SJCRH30 (cell line): ENCODE results near the gene SRPK3. TPM values are rescaled to one million over a fixed set of nuclear protein-coding genes. Genes with fewer than 3 reads are reported as not detected.
"Not testable (repeated sequence)": the region's sequence is repeated elsewhere in the genome, so short reads cannot be mapped to it uniquely, and the experiment has no call there.

Experiments
- DNase-seq, 2 experiments: peaks; one replicate each; pipeline ENCODE4 v3.0.0-alpha.2; 2015 to 2020
- H3K27ac ChIP-seq: fragments of 250-450 bp; sonication (Bioruptor Pico); 2 replicates; pipeline ENCODE4 v1.5.1; 2020; ENCODE audit warnings: mild to moderate bottlenecking, moderate library complexity
- H3K27me3 ChIP-seq: fragments of 250-450 bp; sonication (Bioruptor Pico); 2 replicates; pipeline ENCODE4 v1.5.1; 2020; ENCODE audit warnings: mild to moderate bottlenecking, moderate library complexity
- H3K36me3 ChIP-seq: fragments of 250-450 bp; sonication (Bioruptor Pico); 2 replicates; pipeline ENCODE4 v1.5.1; 2020; ENCODE audit warnings: mild to moderate bottlenecking, moderate library complexity
- H3K4me1 ChIP-seq: fragments of 250-450 bp; sonication (Bioruptor Pico); 2 replicates; pipeline ENCODE4 v1.5.1; 2020; ENCODE audit warnings: mild to moderate bottlenecking, moderate library complexity
- H3K4me3 ChIP-seq: fragments of 250-450 bp; sonication (Bioruptor Pico); 2 replicates; pipeline ENCODE4 v1.5.1; 2020; ENCODE audit warnings: mild to moderate bottlenecking, moderate library complexity
- H3K9me3 ChIP-seq: fragments of 250-450 bp; sonication (Bioruptor Pico); replicated peaks from 2 replicates; pipeline ENCODE4 v1.5.1; 2020; ENCODE audit warnings: mild to moderate bottlenecking, moderate library complexity
- total RNA-seq: library from RNA; depleted of rRNA; stranded (reverse); fragments of >200 nt; shearing (Covaris generic); gene quantifications from 2 replicates; pipeline ENCODE4 v1.2.3, GENCODE V29; 2014

The SRPK3 gene
- total RNA-seq, 1 experiment from 2014 or later = 33.6 TPM

DNA sequence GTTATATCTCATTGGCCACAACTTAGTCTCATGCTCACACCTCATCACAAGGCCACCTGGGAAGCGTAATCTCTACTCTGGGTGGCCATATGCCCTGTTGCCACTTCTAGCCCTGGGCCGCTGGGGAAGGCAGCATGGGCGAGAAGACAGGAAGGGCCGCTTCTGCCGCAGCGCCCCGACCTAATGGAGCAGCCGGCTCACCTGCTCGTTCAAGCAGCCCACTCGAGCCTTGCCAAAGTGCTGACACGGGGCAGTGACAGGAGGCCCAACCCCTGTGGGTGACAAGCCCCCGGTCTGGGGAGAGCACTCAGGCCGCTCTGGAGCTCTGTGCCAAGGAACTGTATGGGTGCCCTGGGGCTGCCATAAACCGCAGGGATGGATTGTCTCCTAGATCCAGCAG, 38.7 kb upstream of the SRPK3 start:
- not testable (repeated sequence) for H3K9me3 ChIP-seq, DNase-seq, H3K27me3 ChIP-seq, H3K4me3 ChIP-seq, H3K4me1 ChIP-seq, H3K27ac ChIP-seq, H3K36me3 ChIP-seq

DNA sequence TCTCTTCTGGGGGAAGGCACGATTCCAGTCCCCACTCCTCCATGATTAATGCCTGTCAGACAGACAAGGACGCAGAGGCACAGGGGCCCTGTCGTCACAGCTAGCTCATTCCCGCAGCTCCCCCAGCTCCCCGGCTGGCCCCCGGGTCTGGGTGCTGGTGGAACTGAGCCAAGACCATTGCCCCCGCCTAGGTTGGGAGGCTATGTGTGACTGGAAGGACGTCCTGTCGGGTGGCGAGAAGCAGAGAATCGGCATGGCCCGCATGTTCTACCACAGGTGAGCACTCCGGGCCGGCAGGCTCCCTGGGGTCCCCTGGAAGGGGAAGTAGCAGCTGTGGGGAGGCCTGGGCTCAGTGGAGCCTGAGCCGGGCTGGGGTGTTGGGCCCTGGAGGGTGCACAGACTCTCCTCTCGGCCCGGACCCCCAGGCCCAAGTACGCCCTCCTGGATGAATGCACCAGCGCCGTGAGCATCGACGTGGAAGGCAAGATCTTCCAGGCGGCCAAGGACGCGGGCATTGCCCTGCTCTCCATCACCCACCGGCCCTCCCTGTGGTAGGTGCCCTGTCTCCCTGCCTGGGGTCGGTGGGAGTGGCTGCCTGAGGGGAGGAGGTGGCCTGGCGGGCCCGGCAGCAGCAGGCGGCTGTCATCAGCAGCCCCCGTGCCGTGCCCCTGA, 37.9 kb upstream of the SRPK3 start:
- H3K27ac ChIP-seq, H3K9me3 ChIP-seq, H3K4me1 ChIP-seq, H3K27me3 ChIP-seq, H3K36me3 ChIP-seq, DNase-seq, H3K4me3 ChIP-seq: not testable (repeated sequence)

DNA sequence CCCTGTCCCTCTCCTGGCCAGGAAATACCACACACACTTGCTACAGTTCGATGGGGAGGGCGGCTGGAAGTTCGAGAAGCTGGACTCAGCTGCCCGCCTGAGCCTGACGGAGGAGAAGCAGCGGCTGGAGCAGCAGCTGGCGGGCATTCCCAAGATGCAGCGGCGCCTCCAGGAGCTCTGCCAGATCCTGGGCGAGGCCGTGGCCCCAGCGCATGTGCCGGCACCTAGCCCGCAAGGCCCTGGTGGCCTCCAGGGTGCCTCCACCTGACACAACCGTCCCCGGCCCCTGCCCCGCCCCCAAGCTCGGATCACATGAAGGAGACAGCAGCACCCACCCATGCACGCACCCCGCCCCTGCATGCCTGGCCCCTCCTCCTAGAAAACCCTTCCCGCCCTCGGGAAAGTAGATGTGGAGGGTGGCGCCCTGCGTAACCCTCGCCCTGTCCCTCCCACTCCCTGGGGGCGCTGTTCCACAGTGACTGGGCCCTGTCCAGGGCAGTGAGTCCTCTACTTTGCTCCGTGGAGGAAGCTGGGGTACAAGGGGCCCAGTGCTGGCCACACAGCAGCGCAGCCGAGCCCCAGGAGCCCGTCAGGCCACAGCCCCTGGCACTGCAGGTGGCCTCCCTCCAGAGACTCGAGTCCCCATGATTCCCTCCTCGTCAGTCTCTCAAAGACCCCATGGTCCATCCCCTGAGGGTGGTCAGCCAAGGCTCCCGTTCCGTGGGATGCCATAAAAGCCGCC, 37.2 kb upstream of the SRPK3 start:
- H3K36me3 ChIP-seq, H3K4me1 ChIP-seq, H3K27ac ChIP-seq, H3K27me3 ChIP-seq, H3K9me3 ChIP-seq: not testable (repeated sequence)
- H3K4me3 ChIP-seq = peak overlapping the region; percentile 44
- peak; percentile 84 to 90 for DNase-seq

DNA sequence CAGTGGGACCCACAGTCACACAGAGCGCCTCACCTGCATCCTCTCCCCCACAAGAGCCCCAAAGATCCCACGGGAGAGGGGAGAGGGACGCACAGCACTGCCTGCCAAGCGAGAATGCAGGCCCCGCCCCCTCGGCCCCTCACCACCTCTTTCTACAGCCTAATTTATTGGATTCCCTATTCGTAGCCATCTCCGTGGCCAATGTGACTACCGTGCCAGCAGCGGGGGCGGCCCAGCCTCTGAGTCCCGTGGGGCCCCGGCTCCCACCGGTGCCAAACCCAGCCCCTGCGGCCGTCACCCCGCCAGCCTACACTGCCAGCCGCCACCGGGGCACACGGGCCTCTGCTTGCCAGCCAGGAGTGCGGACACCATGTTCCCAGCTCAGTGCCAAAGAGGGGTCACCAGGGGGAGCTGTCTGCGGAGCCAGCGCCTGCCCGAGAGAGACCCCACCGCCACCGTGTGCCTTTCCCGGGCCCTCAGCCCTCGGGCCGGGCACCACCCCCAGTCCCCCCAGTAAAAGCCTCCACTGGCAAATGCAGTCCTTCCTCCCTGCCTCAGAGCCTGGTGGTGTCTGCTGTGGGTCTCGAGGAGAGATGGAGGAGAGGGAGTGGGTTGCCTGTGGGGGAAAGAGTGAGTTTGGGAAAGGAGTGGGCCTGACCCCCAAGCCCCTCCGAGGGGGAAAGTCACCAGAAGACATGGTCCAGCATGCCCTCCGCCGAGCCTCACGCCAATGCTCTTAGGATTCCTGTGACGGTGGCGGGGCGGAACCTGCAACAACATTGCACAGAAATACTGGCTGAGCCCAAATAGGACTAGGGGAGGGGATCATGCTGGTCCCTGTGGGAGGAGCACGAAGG, 36.4 kb upstream of the SRPK3 start:
- H3K4me1 ChIP-seq = no peaks in the 10 kb centered on the region
- H3K4me3 ChIP-seq = peak overlapping the region; percentile 44
- H3K27ac ChIP-seq = no peak overlapping the region
- no peaks in the 10 kb centered on the region for H3K36me3 ChIP-seq
- DNase-seq = peak; percentile 45 to 59
- H3K27me3 ChIP-seq = no peaks in the 10 kb centered on the region
- H3K9me3 ChIP-seq = no peaks in the 10 kb centered on the region

DNA sequence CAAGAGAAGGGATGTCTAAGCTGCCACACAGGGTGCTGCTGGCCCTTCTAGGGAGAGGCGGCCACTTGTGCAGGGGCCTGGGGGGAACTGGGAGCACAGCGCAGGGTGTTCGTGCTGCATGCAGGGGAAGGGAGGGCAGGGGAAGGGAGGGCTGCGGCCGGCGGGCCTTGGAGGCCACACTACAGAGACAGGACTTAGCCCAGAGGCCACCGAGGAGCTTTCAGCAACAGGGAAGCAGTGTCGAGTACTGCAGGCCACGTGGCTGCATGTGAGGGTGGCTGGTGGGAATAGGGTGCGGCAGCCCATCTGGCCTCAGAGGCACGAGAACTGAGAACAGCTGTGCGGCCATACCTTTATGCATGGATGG, 35.8 kb upstream of the SRPK3 start:
- not testable (repeated sequence) for H3K4me3 ChIP-seq, H3K27ac ChIP-seq, H3K9me3 ChIP-seq, H3K4me1 ChIP-seq, H3K36me3 ChIP-seq, DNase-seq, H3K27me3 ChIP-seq

DNA sequence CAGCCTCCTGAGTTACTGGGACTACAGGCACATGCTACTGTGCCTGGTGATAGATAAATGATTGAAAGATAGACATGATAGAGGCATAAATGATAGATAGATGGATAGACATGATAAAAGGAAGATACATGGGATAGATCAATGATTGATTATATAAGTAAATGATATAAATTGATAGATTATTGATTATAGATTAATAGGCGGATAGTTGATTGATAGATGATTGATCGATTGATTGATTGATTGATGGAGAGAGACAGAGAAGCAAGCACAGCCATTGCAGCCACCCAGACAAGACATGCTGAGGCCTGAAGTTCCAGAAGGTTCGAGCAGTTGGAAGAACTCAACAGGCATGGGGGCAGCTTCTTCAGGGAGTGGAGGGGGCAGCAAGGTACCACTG, 34.5 kb upstream of the SRPK3 start:
- Histone ChIP-seq H3K4me3 (no peak overlapping the region), H3K9me3 (no peaks in the 10 kb centered on the region), H3K27ac (no peak overlapping the region), H3K36me3 (no peaks in the 10 kb centered on the region), H3K4me1 (no peaks in the 10 kb centered on the region), H3K27me3 (no peaks in the 10 kb centered on the region)
- no peak for DNase-seq

DNA sequence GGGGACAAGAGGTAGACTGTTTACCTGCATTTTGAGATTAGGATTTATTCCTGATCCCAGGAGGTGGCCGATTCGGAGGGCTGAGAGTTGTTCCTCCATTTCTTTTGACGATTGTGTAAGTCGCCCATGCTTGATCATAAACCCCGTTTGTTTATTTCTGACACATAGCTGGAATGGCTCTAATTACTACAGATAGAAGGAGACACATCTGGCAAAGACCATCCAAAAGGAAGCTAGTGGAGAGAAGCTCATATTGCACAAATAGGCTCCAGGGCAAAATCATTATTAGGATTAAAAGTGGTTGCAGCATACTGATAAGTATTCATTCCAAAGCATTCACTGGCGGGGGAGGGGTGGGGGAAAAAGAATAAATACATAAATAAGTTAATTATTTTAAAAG, 33.9 kb upstream of the SRPK3 start:
- DNase-seq, H3K4me3 ChIP-seq, H3K9me3 ChIP-seq, H3K27me3 ChIP-seq, H3K4me1 ChIP-seq, H3K27ac ChIP-seq, H3K36me3 ChIP-seq: not testable (repeated sequence)

DNA sequence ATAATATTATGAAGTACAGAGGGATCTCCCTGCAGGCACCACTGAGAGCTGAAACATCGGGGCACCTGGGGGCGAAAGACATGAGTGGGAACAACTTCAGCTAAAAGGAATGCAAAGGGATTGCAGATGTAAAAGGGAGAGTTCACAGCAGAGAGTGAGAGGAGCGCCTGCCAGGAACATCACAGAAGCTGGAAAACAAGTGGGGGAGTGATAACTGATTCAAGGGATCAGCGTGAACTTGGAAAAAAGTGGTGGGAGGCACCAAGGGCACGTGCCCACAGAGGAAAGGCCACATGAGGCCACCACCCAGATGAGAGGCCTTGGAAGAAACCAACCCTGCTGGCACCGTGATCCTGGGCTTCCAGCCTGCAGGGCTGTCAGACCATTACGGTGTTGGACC, 31.8 kb upstream of the SRPK3 start:
- not testable (repeated sequence) for H3K9me3 ChIP-seq, H3K27ac ChIP-seq, H3K36me3 ChIP-seq, H3K4me3 ChIP-seq, H3K27me3 ChIP-seq, DNase-seq, H3K4me1 ChIP-seq

DNA sequence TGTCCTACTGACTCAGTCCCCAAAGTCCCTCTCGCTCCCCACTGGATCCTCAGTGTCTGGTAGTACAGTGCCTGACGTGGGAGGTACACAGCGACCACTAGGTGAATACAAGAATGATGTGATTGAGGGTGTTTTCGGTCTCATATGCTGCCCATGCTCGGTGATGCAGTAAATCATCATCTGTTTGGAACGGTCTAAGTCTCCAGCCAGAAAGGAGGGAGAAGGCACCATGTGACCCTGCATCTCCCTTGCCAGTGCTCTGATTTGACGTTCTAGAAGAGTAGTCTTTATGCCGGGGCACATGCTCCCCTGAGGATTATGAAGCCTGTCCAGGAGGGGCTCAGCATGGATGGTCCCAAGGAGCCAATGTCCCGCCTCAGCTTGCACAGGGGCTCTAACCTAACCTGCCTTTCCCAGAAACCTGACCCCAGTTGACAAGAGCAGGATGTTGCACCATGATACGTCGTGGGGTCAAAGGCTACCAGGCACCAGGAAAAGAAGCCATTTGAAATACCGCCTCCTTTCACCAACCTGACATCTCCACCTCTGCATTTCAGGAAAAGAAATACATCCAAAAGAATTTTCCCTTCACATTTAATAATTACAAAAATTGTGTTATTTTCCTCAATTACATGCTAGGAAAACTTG, 30.6 kb upstream of the SRPK3 start:
- Histone ChIP-seq H3K27ac (no peak overlapping the region), H3K4me3 (no peak overlapping the region), H3K27me3 (no peaks in the 10 kb centered on the region), H3K9me3 (no peaks in the 10 kb centered on the region), H3K4me1 (no peaks in the 10 kb centered on the region), H3K36me3 (no peaks in the 10 kb centered on the region)
- no peak for DNase-seq

DNA sequence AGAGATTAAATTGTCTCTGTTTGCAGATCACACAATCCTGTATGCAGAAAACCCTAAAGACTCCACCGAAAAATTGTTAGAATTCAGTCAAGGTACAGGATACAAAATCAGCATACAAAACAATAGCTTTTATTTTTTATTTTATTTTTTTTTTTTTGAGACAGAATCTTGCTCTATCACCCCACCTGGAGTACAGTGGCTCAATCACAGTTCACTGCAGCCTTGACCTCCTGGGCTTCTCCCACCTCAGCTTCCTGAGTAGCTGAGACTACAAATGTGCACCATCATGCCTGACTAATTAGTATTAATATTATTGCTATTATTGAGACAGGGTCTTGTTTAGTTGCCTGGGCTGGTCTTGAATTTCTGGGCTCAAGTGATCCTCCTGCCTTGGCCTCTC, 25.7 kb upstream of the SRPK3 start:
- Histone ChIP-seq H3K27ac (no peak overlapping the region), H3K27me3 (no peaks in the 10 kb centered on the region), H3K4me1 (no peaks in the 10 kb centered on the region), H3K4me3 (no peak overlapping the region), H3K9me3 (no peaks in the 10 kb centered on the region), H3K36me3 (no peaks in the 10 kb centered on the region)
- DNase-seq = no peak

DNA sequence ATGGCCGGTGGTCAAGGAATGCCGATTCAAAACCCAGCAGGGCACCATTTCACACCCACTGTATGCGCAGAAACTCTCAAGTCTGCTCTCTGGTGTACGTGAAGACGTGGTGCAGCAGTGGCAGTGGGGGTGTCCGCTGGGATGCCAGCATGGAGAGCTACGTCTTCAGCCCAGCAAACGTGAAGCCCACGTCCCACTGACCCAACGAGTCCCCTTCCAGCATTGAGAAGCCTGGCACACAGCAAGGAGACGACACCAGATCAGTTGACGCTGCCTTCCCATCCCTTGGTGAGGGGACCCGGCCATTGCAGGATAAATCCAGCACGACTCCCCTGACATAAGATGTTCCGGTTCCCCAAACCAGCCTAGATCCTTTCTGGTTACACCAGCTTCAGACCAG, 19.0 kb upstream of the SRPK3 start:
- no peak for DNase-seq

DNA sequence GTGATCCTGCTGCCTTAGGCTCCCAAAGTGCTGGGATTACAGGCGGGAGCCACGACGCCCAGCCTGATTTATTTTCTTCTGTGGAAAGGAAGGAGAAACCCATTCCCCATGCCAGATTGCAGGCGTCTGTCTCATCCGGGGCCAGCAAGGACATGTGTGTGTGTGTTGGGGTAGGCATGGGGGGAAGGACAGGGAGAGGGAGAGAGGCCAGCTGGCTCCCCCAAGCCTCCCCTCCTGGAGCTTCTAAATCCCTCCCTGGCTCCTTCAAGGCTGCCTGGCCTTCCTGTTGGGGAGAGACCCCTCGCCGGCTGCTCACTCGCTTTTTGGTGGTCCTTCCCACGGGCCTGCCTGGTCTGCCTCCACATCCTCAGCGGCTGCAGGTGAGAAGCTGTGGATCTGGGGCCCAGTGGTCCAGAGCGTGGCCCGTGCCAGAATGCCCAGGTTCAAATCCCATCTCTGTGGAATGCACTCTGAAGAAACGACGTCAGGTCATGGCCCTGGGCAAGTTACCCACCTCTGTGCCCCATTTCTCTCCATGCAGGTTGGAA, 18.1 kb upstream of the SRPK3 start:
- H3K36me3 ChIP-seq = no peaks in the 10 kb centered on the region
- H3K4me3 ChIP-seq = no peak overlapping the region
- no peak for DNase-seq
- no peaks in the 10 kb centered on the region for H3K9me3 ChIP-seq
- no peaks in the 10 kb centered on the region for H3K27me3 ChIP-seq
- H3K4me1 ChIP-seq = peaks cover 10% of the 10 kb centered on the region; the same call in 1 of the 2 replicates
- no peak overlapping the region for H3K27ac ChIP-seq

More for the DNA sequence above, 19.0 kb upstream of the SRPK3 start:
- no peaks in the 10 kb centered on the region for H3K9me3 ChIP-seq
- H3K27ac ChIP-seq = no peak overlapping the region
- H3K4me3 ChIP-seq = no peak overlapping the region
- H3K27me3 ChIP-seq = no peaks in the 10 kb centered on the region
- peaks cover 10% of the 10 kb centered on the region; the same call in 1 of the 2 replicates for H3K4me1 ChIP-seq
- H3K36me3 ChIP-seq = no peaks in the 10 kb centered on the region

DNA sequence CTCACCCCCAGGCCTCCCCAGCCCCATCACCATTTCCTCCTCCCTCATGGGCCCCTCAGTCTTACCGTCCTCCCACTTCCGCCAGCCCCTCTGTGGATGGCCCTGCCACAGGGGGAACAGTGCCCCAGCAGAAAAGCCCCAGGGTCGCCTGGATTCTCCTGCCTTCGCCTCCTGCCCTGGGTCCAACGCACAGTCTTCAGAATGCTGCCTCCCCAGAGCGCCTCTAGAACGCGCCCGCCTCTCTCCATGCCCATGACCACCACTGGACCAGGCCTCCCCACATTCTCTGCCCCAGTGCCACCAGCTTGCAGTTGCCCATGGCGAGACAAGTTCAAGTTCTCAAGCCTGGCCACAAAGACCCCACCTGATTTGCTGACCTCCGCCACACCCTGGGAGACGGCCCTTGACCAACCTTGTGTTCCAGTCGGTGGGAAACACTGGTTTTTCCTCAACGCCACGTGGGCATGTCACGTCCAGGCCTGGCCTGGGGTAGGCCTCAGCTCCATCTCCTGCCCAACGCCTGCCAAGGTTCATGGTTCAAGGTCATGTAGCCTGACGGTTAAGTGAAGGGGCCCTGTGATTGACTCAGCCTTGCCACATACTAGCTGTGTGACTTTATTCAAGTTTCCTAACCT, 17.4 kb upstream of the SRPK3 start:
- no peaks in the 10 kb centered on the region for H3K9me3 ChIP-seq
- H3K4me3 ChIP-seq = no peak overlapping the region
- DNase-seq = no peak
- no peak overlapping the region for H3K27ac ChIP-seq
- H3K36me3 ChIP-seq = no peaks in the 10 kb centered on the region
- no peaks in the 10 kb centered on the region for H3K27me3 ChIP-seq
- peaks cover 10% of the 10 kb centered on the region; the same call in 1 of the 2 replicates for H3K4me1 ChIP-seq
